ENCODE results near the gene CXCL6.

DNA sequence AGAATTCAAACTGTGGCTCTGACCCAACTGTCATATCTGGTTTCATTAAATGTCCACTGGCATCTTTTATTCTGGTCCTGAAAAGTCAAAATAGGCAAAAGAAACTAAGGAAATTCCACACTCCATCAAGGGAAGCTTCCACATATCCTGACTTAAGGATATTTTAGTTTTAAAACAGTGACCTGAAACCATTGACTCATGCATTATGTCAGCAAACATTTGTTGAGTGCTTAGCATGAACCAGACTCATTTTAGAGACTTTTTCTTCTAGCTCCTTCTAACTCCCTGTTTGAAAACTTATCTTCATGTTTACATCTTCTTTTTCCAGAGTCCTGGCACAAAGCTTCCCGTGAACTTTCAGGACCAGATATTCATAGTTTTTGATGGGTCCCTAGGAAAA lies 25.8 kb downstream of the CXCL6 start:
- TF ChIP-seq, protein P1, sequence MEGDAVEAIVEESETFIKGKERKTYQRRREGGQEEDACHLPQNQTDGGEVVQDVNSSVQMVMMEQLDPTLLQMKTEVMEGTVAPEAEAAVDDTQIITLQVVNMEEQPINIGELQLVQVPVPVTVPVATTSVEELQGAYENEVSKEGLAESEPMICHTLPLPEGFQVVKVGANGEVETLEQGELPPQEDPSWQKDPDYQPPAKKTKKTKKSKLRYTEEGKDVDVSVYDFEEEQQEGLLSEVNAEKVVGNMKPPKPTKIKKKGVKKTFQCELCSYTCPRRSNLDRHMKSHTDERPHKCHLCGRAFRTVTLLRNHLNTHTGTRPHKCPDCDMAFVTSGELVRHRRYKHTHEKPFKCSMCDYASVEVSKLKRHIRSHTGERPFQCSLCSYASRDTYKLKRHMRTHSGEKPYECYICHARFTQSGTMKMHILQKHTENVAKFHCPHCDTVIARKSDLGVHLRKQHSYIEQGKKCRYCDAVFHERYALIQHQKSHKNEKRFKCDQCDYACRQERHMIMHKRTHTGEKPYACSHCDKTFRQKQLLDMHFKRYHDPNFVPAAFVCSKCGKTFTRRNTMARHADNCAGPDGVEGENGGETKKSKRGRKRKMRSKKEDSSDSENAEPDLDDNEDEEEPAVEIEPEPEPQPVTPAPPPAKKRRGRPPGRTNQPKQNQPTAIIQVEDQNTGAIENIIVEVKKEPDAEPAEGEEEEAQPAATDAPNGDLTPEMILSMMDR (IDR thresholded peaks at IDR 0.05): no peak
- no peak for TF ChIP-seq EP300 (IDR thresholded peaks at IDR 0.05; ENCODE audit: borderline replicate concordance in 1 of 2, low read depth in 1 of 2, low read length in 1 of 2)
- TF ChIP-seq ELF1 (IDR thresholded peaks at IDR 0.05): no peak
- no peak for TF ChIP-seq RCOR1 (IDR thresholded peaks at IDR 0.05; ENCODE audit: low read length)
- no peak for TF ChIP-seq FOXM1 (IDR thresholded peaks at IDR 0.05; ENCODE audit: low read depth)
- TF ChIP-seq JUND (IDR thresholded peaks at IDR 0.05): no peak
